Cardiac muscle cell (in vitro differentiated cells and primary cell): ENCODE measurements around the gene SCARB1. TPM values are rescaled to one million over a fixed set of nuclear protein-coding genes. Genes with fewer than 3 reads are reported as not detected.

Experiments used
- DNase-seq, 2 donors: peaks; one replicate each; pipeline versions ENCODE4 v3.0.0 to v3.0.0-alpha.2; 2010 to 2017; ENCODE audit warnings: low read depth in 1 of 2, low spot score in 1 of 2
- H3K27ac ChIP-seq: fragments of 200-600 bp; sonication (generic); 2 replicates; pipeline ENCODE4 v1.5.1; 2016
- H3K27me3 ChIP-seq: fragments of 200-600 bp; sonication (generic); 2 replicates; pipeline ENCODE4 v1.6.0; 2016; ENCODE audit warnings: control low read depth
- H3K36me3 ChIP-seq: fragments of 200-600 bp; sonication (generic); 2 replicates; pipeline ENCODE4 v1.5.1; 2016; ENCODE audit warnings: control low read depth
- H3K4me1 ChIP-seq: fragments of 200-600 bp; sonication (generic); 2 replicates; pipeline ENCODE4 v1.8.1; 2017; ENCODE audit warnings: low read depth, mild to moderate bottlenecking, mixed run types
- H3K4me3 ChIP-seq: fragments of 200-600 bp; sonication (generic); 2 replicates; pipeline ENCODE4 v1.5.1; 2016; ENCODE audit warnings: mild to moderate bottlenecking
- H3K9me3 ChIP-seq: fragments of 200-600 bp; sonication (generic); 2 replicates; pipeline ENCODE4 v1.5.1; 2017; ENCODE audit warnings: low read depth, mild to moderate bottlenecking, control low read depth
- CTCF ChIP-seq: IDR thresholded peaks from 2 replicates; pipeline ENCODE4 v1.5.1; 2012; ENCODE audit warnings: low read depth, mild to moderate bottlenecking, low read length
- polyA plus RNA-seq: library from polyadenylated mRNA; unstranded; fragments of >200 nt; fragmentation: Nextera tagmentation; extraction: Ambion mirVana; gene quantifications from 2 replicates; pipeline ENCODE4 v1.2.1, GENCODE V29; 2016
- total RNA-seq: library from RNA; depleted of rRNA; stranded (reverse); fragments of >200 nt; gene quantifications from 2 replicates; pipeline ENCODE4 v1.2.3, GENCODE V29; 2016

SCARB1 gene
- total and polyA plus RNA-seq, 2 experiments from 2014 or later, result 37.7 to 42.5 TPM

GRCh38 chr12:124833693-124834122 is 30.0 kb downstream of the SCARB1 start:
- H3K36me3 ChIP-seq, result no peaks in the 10 kb centered on the region
- no peaks in the 10 kb centered on the region for H3K9me3 ChIP-seq
- peak; percentile 9 to 29 for DNase-seq
- TF ChIP-seq CTCF, result no peak
- H3K27ac ChIP-seq, result no peak overlapping the region
- H3K27me3 ChIP-seq, result no peaks in the 10 kb centered on the region
- no peak overlapping the region for H3K4me3 ChIP-seq
- peaks cover 4% of the 10 kb centered on the region for H3K4me1 ChIP-seq

GRCh38 chr12:124832856-124833255 is 30.8 kb downstream of the SCARB1 start:
- Histone ChIP-seq H3K27me3 (no peaks in the 10 kb centered on the region), H3K4me1 (peaks cover 11% of the 10 kb centered on the region), H3K4me3 (no peak overlapping the region), H3K27ac (no peak overlapping the region), H3K36me3 (no peaks in the 10 kb centered on the region), H3K9me3 (no peaks in the 10 kb centered on the region)
- TF ChIP-seq CTCF, result no peak
- no peak for DNase-seq

GRCh38 chr12:124831590-124831989 is 32.1 kb downstream of the SCARB1 start:
- Histone ChIP-seq H3K27ac (no peak overlapping the region), H3K4me3 (no peak overlapping the region), H3K27me3 (no peaks in the 10 kb centered on the region), H3K4me1 (peaks cover 11% of the 10 kb centered on the region), H3K36me3 (no peaks in the 10 kb centered on the region), H3K9me3 (no peaks in the 10 kb centered on the region)
- TF ChIP-seq CTCF, result no peak
- DNase-seq, result no peak

- Histone ChIP-seq H3K9me3 (no peaks in the 10 kb centered on the region), H3K4me1 (peaks cover 11% of the 10 kb centered on the region), H3K27ac (no peak overlapping the region), H3K27me3 (no peaks in the 10 kb centered on the region), H3K4me3 (no peak overlapping the region), H3K36me3 (no peaks in the 10 kb centered on the region)
- no peak for TF ChIP-seq CTCF
- DNase-seq, result no peak
Observed at GRCh38 chr12:124830306-124830705, 33.4 kb downstream of the SCARB1 start.

- TF ChIP-seq CTCF, result no peak
- H3K27ac ChIP-seq, result no peak overlapping the region
Observed at GRCh38 chr12:124829708-124830304, 33.9 kb downstream of the SCARB1 start.

More at GRCh38 chr12:124829708-124830304, 33.9 kb downstream of the SCARB1 start:
- no peak for DNase-seq
- H3K4me1 ChIP-seq, result peaks cover 11% of the 10 kb centered on the region
- H3K27me3 ChIP-seq, result no peaks in the 10 kb centered on the region
- H3K4me3 ChIP-seq, result no peak overlapping the region
- H3K9me3 ChIP-seq, result no peaks in the 10 kb centered on the region
- H3K36me3 ChIP-seq, result no peaks in the 10 kb centered on the region
